Endothelial cell of umbilical vein (primary cell): Measurements from ENCODE around the gene PLSCR2. TPM values are rescaled to one million over a fixed set of nuclear protein-coding genes. Genes with fewer than 3 reads are reported as not detected.

Experiments
- BruUV-seq: library from RNA; stranded (reverse); fragments of 400-500 nt; replicated peaks from 2 replicates; lab custom pipeline; 2021; lab: Mats Ljungman, UMichigan
- CTCF ChIA-PET: fragments of 300-600, 350-600 bp; sonication (Branson Sonifier 250); formaldehyde crosslinking; loops from one replicate; lab custom pipeline; 2021; ENCODE audit warnings: antibody characterized with exemption, inconsistent platforms; lab: Charles Lee
- POLR2A ChIA-PET: fragments of 300-600, 350-600 bp; sonication (Branson Sonifier 250); formaldehyde crosslinking; loops from one replicate; lab custom pipeline; 2021; ENCODE audit warnings: antibody characterized with exemption, inconsistent platforms; lab: Charles Lee
- DNase-seq: peaks from one replicate; pipeline ENCODE4 v3.0.0-alpha.2; 2011; ENCODE audit warnings: low read depth, low spot score
- FAIRE-seq: peaks from 2 replicates; lab custom pipeline; 2011; peaks lifted over from hg19 to GRCh38; lab: Jason Lieb, UNC
- H2AFZ ChIP-seq: 2 replicates; pipeline ENCODE4 v1.6.0; 2012; ENCODE audit warnings: low read depth, low read length, control low read depth, inconsistent platforms
- H3K27ac ChIP-seq: 2 replicates; pipeline ENCODE4 v1.5.1; 2011; ENCODE audit warnings: low read depth, mild to moderate bottlenecking, control low read depth, low read length, moderate library complexity; ENCODE audit not compliant: insufficient read depth
- H3K27me3 ChIP-seq, 2 experiments: 2 replicates each; pipeline versions ENCODE4 v1.6.0 to v1.6.1; 2011; ENCODE audit warnings: low read length in 2 of 2, mixed read lengths in 1 of 2; ENCODE audit not compliant: control insufficient read depth in 2 of 2, insufficient read depth in 2 of 2
- H3K36me3 ChIP-seq, 2 experiments: 2 replicates in 1 of 2; 3 replicates in 1 of 2; pipeline ENCODE4 v1.5.1; 2011; ENCODE audit warnings: low read length in 2 of 2, mild to moderate bottlenecking in 1 of 2, moderate library complexity in 1 of 2; ENCODE audit not compliant: control insufficient read depth in 2 of 2, insufficient read depth in 2 of 2; ENCODE audit errors: extremely low read depth in 1 of 2
- H3K4me1 ChIP-seq: 3 replicates; pipeline ENCODE4 v1.5.1; 2011; ENCODE audit warnings: mild to moderate bottlenecking, low read length; ENCODE audit not compliant: control insufficient read depth, insufficient read depth; ENCODE audit errors: extremely low read depth
- H3K4me2 ChIP-seq: 2 replicates; pipeline ENCODE4 v1.6.1; 2011; ENCODE audit warnings: low read length, control low read depth, mixed read lengths; ENCODE audit not compliant: insufficient read depth
- H3K4me3 ChIP-seq, 3 experiments: fragments of 200-600 bp in 1 of 3; sonication (generic), shearing (Covaris generic) in 1 of 3; replicated peaks in 1 of 3; 2 replicates each; pipeline ENCODE4 v1.5.1; 2011 to 2016; ENCODE audit warnings: control low read depth in 3 of 3, low read length in 3 of 3, mild to moderate bottlenecking in 2 of 3, inconsistent platforms in 1 of 3, low read depth in 1 of 3, moderate library complexity in 1 of 3; ENCODE audit not compliant: insufficient read depth in 1 of 3
- H3K79me2 ChIP-seq: 2 replicates; pipeline ENCODE4 v1.6.0; 2012; ENCODE audit warnings: low read length, inconsistent platforms; ENCODE audit not compliant: control insufficient read depth, insufficient read depth
- H3K9ac ChIP-seq: replicated peaks from 2 replicates; pipeline ENCODE3; 2011; ENCODE audit warnings: low read length, control low read depth; ENCODE audit not compliant: insufficient read depth; ENCODE audit errors: extremely low read depth
- H3K9me1 ChIP-seq: replicated peaks from 3 replicates; pipeline ENCODE4 v1.6.0; 2011; ENCODE audit warnings: mild to moderate bottlenecking, low read length; ENCODE audit not compliant: control insufficient read depth, insufficient read depth; ENCODE audit errors: extremely low read depth
- H3K9me3 ChIP-seq: replicated peaks from 2 replicates; pipeline ENCODE4 v1.5.1; 2012; ENCODE audit warnings: low read length, inconsistent platforms; ENCODE audit not compliant: control insufficient read depth, insufficient read depth
- H4K20me1 ChIP-seq: replicated peaks from 2 replicates; pipeline ENCODE3; 2011; ENCODE audit warnings: mild to moderate bottlenecking, low read length; ENCODE audit not compliant: control insufficient read depth, insufficient read depth; ENCODE audit errors: extremely low read depth
- CTCF ChIP-seq, 2 donors: IDR thresholded peaks; 1 replicate in 1 of 2; 2 replicates in 1 of 2; pipeline ENCODE4 v1.5.1; 2011; ENCODE audit warnings: low read length in 2 of 2, mild to moderate bottlenecking in 2 of 2, moderate library complexity in 2 of 2, control low read depth in 1 of 2, inconsistent platforms in 1 of 2, low read depth in 1 of 2; ENCODE audit not compliant: insufficient read depth in 1 of 2; ENCODE audit errors: extremely low read depth in 1 of 2
- EZH2 ChIP-seq: IDR thresholded peaks from 2 replicates; pipeline ENCODE4 v1.6.1; 2012; ENCODE audit warnings: borderline replicate concordance, low read depth, mild to moderate bottlenecking, moderate library complexity, low read length, inconsistent platforms; ENCODE audit not compliant: severe bottlenecking
- FOS ChIP-seq: IDR thresholded peaks from 2 replicates; pipeline ENCODE4 v1.6.1; 2011; ENCODE audit warnings: mild to moderate bottlenecking, low read length, moderate library complexity, borderline replicate concordance; ENCODE audit not compliant: insufficient read depth
- GATA2 ChIP-seq: IDR thresholded peaks from 2 replicates; pipeline ENCODE4 v1.7.0; 2011; ENCODE audit warnings: low read depth, mild to moderate bottlenecking, moderate library complexity, mixed read lengths, low read length; ENCODE audit not compliant: insufficient read length, insufficient read depth
- JUN ChIP-seq: IDR thresholded peaks from 2 replicates; pipeline ENCODE4 v1.6.1; 2011; ENCODE audit warnings: borderline replicate concordance, low read depth; ENCODE audit not compliant: insufficient read length, insufficient read depth
- MAX ChIP-seq: IDR thresholded peaks from 2 replicates; pipeline ENCODE4 v1.6.1; 2011; ENCODE audit not compliant: insufficient read depth, insufficient read length
- MYC ChIP-seq: IDR thresholded peaks from one replicate; pipeline ENCODE4 v1.6.1; 2011; ENCODE audit warnings: mild to moderate bottlenecking, low read depth, low read length
- POLR2A ChIP-seq: IDR thresholded peaks from 2 replicates; pipeline ENCODE4 v1.6.1; 2012; ENCODE audit warnings: low read depth, mild to moderate bottlenecking, control low read depth, low read length
- POLR2AphosphoS5 ChIP-seq: IDR thresholded peaks from 2 replicates; pipeline ENCODE4 v1.6.1; 2012; ENCODE audit warnings: low read depth, mild to moderate bottlenecking, control low read depth, low read length, moderate library complexity; ENCODE audit not compliant: insufficient read depth
- dilution Hi-C: fragments of 300-500 bp; cut with MboI; formaldehyde crosslinking; loops from one replicate; pipeline ENCODE4 v1.15.0; 2019; ENCODE audit warnings: low sequenced_read_pairs; ENCODE audit not compliant: extremely low pct_ligation_motif_present
- intact Hi-C: fragments of 100-400 bp; cut with micrococcal nuclease; formaldehyde crosslinking; loops from one replicate; pipeline ENCODE4 v1.10.0; 2022
- polyA plus RNA-seq, 4 experiments: library from polyadenylated mRNA; depleted of rRNA in 3 of 4; stranded (reverse) in 3 of 4; unstranded in 1 of 4; fragments of >200 nt; gene quantifications; 2 replicates each; pipeline versions ENCODE4 v1.2.1 to v1.2.3, GENCODE V29; 2011 to 2012; ENCODE audit warnings: missing spikeins in 1 of 4
- total RNA-seq: library from RNA; stranded (reverse); gene quantifications from 2 replicates; pipeline ENCODE4 v1.2.3, GENCODE V29; 2021

The PLSCR2 gene
- total and polyA plus RNA-seq, 2 donors (not counting 3 experiments of a cell fraction or from before 2014, with no cell fraction given): not detected

- Histone ChIP-seq H3K4me1 (no peaks in the 10 kb centered on the region), H3K9me1 (no peaks in the 10 kb centered on the region), H3K9ac (no peak overlapping the region), H4K20me1 (no peaks in the 10 kb centered on the region), H3K27ac (no peak overlapping the region), H3K79me2 (no peaks in the 10 kb centered on the region), H3K4me3 (no peak overlapping the region), H3K27me3 (no peaks in the 10 kb centered on the region), H3K4me2 (no peak overlapping the region), H3K9me3 (no peaks in the 10 kb centered on the region), H3K36me3 (no peaks in the 10 kb centered on the region), H2AFZ (no peak overlapping the region)
- intact Hi-C loops (no loop called here), dilution Hi-C loops (no loop called here)
- no TSS peak for BruUV-seq
- DNase-seq (no peak), FAIRE-seq (no peak)
- no peak for TF ChIP-seq FOS
- no peak for TF ChIP-seq EZH2
- TF ChIP-seq MAX: no peak
- TF ChIP-seq JUN: no peak
- no peak for TF ChIP-seq POLR2AphosphoS5
- TF ChIP-seq CTCF (IDR thresholded peaks at IDR 0.05; ENCODE audit: extremely low read depth in 1 of 2, insufficient read depth in 1 of 2, low read depth in 1 of 2, low read length in 2 of 2): no peak
- TF ChIP-seq MYC: no peak
- no peak for TF ChIP-seq GATA2
- TF ChIP-seq POLR2A: no peak
- CTCF ChIA-PET: interaction anchor here (0.8 to 1.6 kb wide), 4 partner anchors 8 to 162 kb away, joined by 3 to 5 read pairs (median 3); no protein-coding TSS in a partner anchor
- POLR2A ChIA-PET: no interaction called here
Measured at GRCh38 chr3:146386936-146387335, 82.4 kb downstream of the PLSCR2 start.
